Gastrocnemius medialis (tissue), 4 donors: ENCODE measurements around the gene CSF3.

ENCODE experiments used
- POLR2A ChIP-seq, 2 donors: fragments of 450-650 bp; IDR thresholded peaks; one replicate each; pipeline ENCODE4 v1.6.1; 2017; ENCODE audit warnings: antibody characterized with exemption in 2 of 2, mild to moderate bottlenecking in 2 of 2, moderate library complexity in 2 of 2
- TF ChIP-seq, protein P1 (sequence below), 5 experiments: fragments of 450-650 bp in 3 of 5; fragments of 200-600 bp in 2 of 5; sonication (generic) in 2 of 5; IDR thresholded peaks in 4 of 5; conservative IDR thresholded peaks in 1 of 5; 1 replicate in 4 of 5; 2 replicates in 1 of 5; pipeline ENCODE4 v1.5.1; 2016 to 2019; ENCODE audit warnings: antibody characterized with exemption in 5 of 5, mild to moderate bottlenecking in 3 of 5, moderate library complexity in 3 of 5

DNA sequence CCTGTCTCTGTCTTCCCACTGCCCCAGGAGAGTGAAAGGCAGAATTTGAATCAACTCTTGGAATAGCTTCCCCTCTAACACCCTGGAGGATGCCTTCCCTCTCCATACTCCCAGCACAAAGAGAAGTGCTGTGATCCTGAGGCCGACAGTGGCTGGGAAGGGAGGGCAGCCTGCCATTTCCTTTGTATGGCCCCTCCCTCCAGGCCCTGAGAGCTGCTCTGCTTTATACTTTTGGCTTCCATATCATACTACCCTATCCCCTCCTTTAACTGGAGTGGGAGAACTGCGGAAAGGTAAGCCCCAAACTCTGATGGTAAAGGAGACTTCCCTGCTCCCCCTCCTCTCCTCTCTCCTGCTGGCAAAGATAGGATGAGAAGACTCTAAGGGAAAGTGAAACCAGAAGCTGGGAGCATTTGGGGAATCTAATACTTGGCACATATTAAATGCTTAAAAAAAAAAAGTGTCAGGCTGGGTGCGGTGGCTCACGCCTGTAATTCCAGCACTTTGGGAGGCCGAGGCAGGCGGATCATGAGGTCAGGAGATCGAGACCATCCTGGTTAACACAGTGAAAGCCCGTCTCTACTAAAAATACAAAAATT, 43.0 kb downstream of the CSF3 start:
- TF ChIP-seq, protein P1, sequence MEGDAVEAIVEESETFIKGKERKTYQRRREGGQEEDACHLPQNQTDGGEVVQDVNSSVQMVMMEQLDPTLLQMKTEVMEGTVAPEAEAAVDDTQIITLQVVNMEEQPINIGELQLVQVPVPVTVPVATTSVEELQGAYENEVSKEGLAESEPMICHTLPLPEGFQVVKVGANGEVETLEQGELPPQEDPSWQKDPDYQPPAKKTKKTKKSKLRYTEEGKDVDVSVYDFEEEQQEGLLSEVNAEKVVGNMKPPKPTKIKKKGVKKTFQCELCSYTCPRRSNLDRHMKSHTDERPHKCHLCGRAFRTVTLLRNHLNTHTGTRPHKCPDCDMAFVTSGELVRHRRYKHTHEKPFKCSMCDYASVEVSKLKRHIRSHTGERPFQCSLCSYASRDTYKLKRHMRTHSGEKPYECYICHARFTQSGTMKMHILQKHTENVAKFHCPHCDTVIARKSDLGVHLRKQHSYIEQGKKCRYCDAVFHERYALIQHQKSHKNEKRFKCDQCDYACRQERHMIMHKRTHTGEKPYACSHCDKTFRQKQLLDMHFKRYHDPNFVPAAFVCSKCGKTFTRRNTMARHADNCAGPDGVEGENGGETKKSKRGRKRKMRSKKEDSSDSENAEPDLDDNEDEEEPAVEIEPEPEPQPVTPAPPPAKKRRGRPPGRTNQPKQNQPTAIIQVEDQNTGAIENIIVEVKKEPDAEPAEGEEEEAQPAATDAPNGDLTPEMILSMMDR (IDR thresholded peaks at IDR 0.05 in 4 of 5, conservative IDR thresholded peaks at IDR 0.05 in 1 of 5) = no peak
- TF ChIP-seq POLR2A (IDR thresholded peaks at IDR 0.05) = no peak
